Measurements from ENCODE around the gene DNAL1.

- TF ChIP-seq GATA1 (IDR thresholded peaks at IDR 0.05; ENCODE audit: low read depth, low read length) (no peak), POLR2A (IDR thresholded peaks at IDR 0.05; ENCODE audit: low read length) (no peak)
These were observed 73.1 kb downstream of the DNAL1 start for GRCh38 chr14:73717711-73718417.
